ENCODE data around the gene RACGAP1.

GRCh38 chr12:49987625-49988303, 37.5 kb downstream of the RACGAP1 start:
- TF ChIP-seq POLR2A (IDR thresholded peaks at IDR 0.05) = no peak
- TF ChIP-seq CTCF (IDR thresholded peaks at IDR 0.05) = no peak

All from testis (tissue), 2 donors.